ENCODE results near the gene TBX6.

The TBX6 gene

DNA sequence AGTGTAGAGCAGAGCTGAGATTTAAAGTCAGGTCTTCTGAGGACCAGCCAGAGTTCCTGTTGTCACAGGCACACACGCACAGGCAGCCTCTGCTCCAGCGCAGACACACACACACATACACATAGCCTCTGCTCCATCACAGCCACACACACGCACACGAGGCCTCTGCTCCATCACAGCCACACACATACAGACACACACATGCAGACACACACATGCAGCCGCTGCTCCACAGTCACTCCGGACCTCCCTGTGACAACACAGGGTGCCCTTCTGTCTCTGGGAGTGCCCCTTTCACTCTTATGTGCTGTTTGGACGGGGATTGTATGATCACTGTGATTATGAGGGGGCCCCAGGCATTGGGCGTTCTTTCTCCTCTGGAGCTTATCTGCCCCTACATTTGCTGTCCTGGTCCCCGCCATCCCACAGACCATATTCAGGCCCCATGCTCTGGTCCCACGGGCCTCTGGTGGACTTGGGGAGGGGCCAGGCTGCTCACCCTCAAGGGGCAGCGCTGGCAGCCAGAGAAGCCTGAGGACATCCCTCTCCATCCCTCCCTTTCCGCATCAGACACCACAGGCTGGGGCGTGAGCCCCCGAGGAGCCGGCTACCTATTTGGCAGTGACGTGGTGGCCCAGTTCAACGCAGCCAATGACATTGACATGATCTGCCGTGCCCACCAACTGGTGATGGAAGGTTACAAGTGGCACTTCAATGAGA, 7.5 kb downstream of the TBX6 start:
- TF ChIP-seq CTCF (IDR thresholded peaks at IDR 0.05; ENCODE audit: extremely low read depth, missing control alignments), result no peak
- no peak for DNase-seq (ENCODE audit: low spot score)

GRCh38 chr16:30083216-30084055, 8.3 kb downstream of the TBX6 start:
- no peak for DNase-seq (ENCODE audit: low spot score)
- TF ChIP-seq CTCF (IDR thresholded peaks at IDR 0.05; ENCODE audit: extremely low read depth, missing control alignments), result no peak

DNA sequence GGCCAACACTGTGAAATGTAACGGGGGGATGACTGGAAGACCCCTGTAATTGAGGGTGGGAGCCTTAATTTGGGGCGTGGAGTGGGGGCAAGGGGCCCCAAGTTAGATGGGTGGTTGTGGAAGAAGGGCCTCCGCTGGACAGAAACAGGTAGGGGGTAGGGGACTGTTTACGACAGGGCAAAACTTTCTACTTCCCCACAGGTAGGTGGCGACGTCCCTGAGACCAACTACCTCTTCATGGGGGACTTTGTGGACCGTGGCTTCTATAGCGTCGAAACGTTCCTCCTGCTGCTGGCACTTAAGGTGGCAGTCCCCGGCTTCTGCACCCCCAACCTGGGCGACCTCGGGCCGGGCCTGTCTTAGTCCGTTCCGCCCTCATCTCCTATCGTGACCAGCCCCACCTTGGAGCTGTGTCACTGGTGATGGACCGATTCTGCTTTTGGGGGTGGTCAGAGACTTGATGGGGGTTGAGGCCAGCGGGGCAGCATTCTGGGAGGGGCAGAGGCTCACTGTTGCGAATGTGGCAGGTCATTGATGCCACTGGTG, 9.1 kb downstream of the TBX6 start:
- DNase-seq (ENCODE audit: low spot score), result no peak

GRCh38 chr16:30079480-30079879, 12.2 kb downstream of the TBX6 start:
- DNase-seq (ENCODE audit: low spot score), result no peak
- TF ChIP-seq CTCF (IDR thresholded peaks at IDR 0.05; ENCODE audit: extremely low read depth, missing control alignments), result no peak

More for the DNA sequence above, 9.1 kb downstream of the TBX6 start:
- no peak for TF ChIP-seq CTCF (IDR thresholded peaks at IDR 0.05; ENCODE audit: extremely low read depth, missing control alignments)

DNA sequence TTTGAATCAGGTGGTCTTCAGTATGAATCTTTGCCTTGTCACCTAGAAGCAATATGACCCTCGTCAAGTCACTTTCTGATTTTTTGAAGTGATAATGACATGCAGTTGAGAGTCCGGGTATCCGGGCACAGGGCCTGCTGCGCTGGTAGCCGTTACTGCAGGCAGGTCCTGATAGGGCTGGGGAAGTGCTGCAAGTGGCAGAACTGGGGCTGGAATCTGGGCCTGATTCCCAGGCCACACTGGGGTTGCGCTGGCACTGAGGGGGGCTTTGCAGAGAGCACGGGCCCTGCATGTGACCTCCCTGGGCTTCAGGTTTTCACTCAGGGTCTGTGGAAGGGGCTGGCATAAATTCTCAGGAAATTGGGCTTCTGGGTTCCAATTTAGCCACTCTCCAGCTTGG, 13.0 kb downstream of the TBX6 start:
- DNase-seq (ENCODE audit: low spot score), result no peak
- TF ChIP-seq CTCF (IDR thresholded peaks at IDR 0.05; ENCODE audit: extremely low read depth, missing control alignments), result no peak

GRCh38 chr16:30077656-30078055, 14.1 kb downstream of the TBX6 start:
- no peak for TF ChIP-seq CTCF (IDR thresholded peaks at IDR 0.05; ENCODE audit: extremely low read depth, missing control alignments)
- DNase-seq (ENCODE audit: low spot score), result no peak

GRCh38 chr16:30076276-30076791, 15.4 kb downstream of the TBX6 start:
- TF ChIP-seq CTCF (IDR thresholded peaks at IDR 0.05; ENCODE audit: extremely low read depth, missing control alignments), result no peak
- peak; percentile 32 for DNase-seq (ENCODE audit: low spot score)

All from GM20000 (cell line).